Activated CD4-positive, alpha-beta memory T cell treated with anti-CD3 and anti-CD28 coated beads, Interleukin-2, amount 10 ng/mL, durations not matched to agents 7 days and 5 days (primary cell): ENCODE results near the gene ZNF727. TPM values are rescaled to one million over a fixed set of nuclear protein-coding genes. Genes with fewer than 3 reads are reported as not detected.
"Not testable (repeated sequence)": the region's sequence is repeated elsewhere in the genome, so short reads cannot be mapped to it uniquely, and the experiment has no call there.

ENCODE experiments used
- CTCF ChIA-PET: fragments of 350-600 bp; sonication (Branson Sonifier 250); formaldehyde crosslinking; loops from one replicate; lab custom pipeline; 2021; ENCODE audit warnings: antibody characterized with exemption, inconsistent platforms; lab: Charles Lee
- POLR2A ChIA-PET: fragments of 350-600 bp; sonication (Branson Sonifier 250); formaldehyde crosslinking; loops from one replicate; lab custom pipeline; 2021; ENCODE audit warnings: antibody characterized with exemption; lab: Charles Lee
- DNase-seq: peaks from one replicate; pipeline ENCODE4 v3.0.0-alpha.2; 2020
- H3K27ac Mint-ChIP-seq: one replicate; pipeline ENCODE4 v1.8.0; 2021; ENCODE audit warnings: mild to moderate bottlenecking, mixed read lengths
- H3K27me3 Mint-ChIP-seq: one replicate; pipeline ENCODE4 v1.8.0; 2021; ENCODE audit warnings: mixed read lengths
- H3K36me3 Mint-ChIP-seq: one replicate; pipeline ENCODE4 v1.8.0; 2021; ENCODE audit warnings: low read depth, mixed read lengths
- H3K4me1 Mint-ChIP-seq: one replicate; pipeline ENCODE4 v1.8.0; 2021; ENCODE audit warnings: mixed read lengths
- H3K4me3 Mint-ChIP-seq: one replicate; pipeline ENCODE4 v1.8.0; 2021; ENCODE audit warnings: mild to moderate bottlenecking, mixed read lengths
- H3K9me3 Mint-ChIP-seq: one replicate; pipeline ENCODE4 v1.8.0; 2021; ENCODE audit warnings: mixed read lengths
- total RNA-seq, 2 experiments: library from RNA; stranded (reverse); gene quantifications; one replicate each; pipeline ENCODE4 v1.2.3, GENCODE V29; 2021

ZNF727 gene
- total RNA-seq, result not detected

GRCh38 chr7:64045301-64046040 lies at the start of gene ZNF727:
TSS of gene ZNF727 (plus strand) at chr7:64045434. CDS start at chr7:64045622, 188 bp downstream.
- H3K27ac Mint-ChIP-seq, result no peak within 1 kb of the TSS
- ChIA-PET POLR2A (no interaction called here), CTCF (no interaction called here)
- no peaks in the 10 kb centered on the region for H3K4me1 Mint-ChIP-seq
- peaks cover 32% of the 10 kb centered on the region for H3K9me3 Mint-ChIP-seq
- H3K4me3 Mint-ChIP-seq, result no peak within 1 kb of the TSS
- no peaks in the 10 kb centered on the region for H3K36me3 Mint-ChIP-seq
- no peak for DNase-seq
- H3K27me3 Mint-ChIP-seq, result no peaks in the 10 kb centered on the region

- Mint-ChIP-seq H3K9me3 (peaks cover 16% of the 10 kb centered on the region), H3K4me3 (no peak within 1 kb of the TSS), H3K36me3 (no peaks in the 10 kb centered on the region), H3K27ac (no peak within 1 kb of the TSS), H3K27me3 (no peaks in the 10 kb centered on the region), H3K4me1 (no peaks in the 10 kb centered on the region)
- POLR2A ChIA-PET, result no interaction called here
- CTCF ChIA-PET, result no interaction called here
- DNase-seq, result no peak
Measured at GRCh38 chr7:63998549-63998948, 46.7 kb upstream of the ZNF727 start, which contains the start of gene ZNF722. TSS of gene ZNF722 (plus strand) at chr7:63998849. CDS start at chr7:63998962, 113 bp downstream.

- H3K4me1 Mint-ChIP-seq, CTCF ChIA-PET, POLR2A ChIA-PET, H3K27me3 Mint-ChIP-seq, DNase-seq, H3K27ac Mint-ChIP-seq, H3K36me3 Mint-ChIP-seq, H3K4me3 Mint-ChIP-seq: not testable (repeated sequence)
- H3K9me3 Mint-ChIP-seq, result peaks cover 48% of the 10 kb centered on the region
Measured at GRCh38 chr7:64015496-64015895, 29.7 kb upstream of the ZNF727 start.

GRCh38 chr7:64035388-64035787 lies 9.8 kb upstream of the ZNF727 start:
- no peak for DNase-seq
- CTCF ChIA-PET, result no interaction called here
- Mint-ChIP-seq H3K9me3 (peaks cover 46% of the 10 kb centered on the region), H3K27ac (no peak overlapping the region), H3K36me3 (no peaks in the 10 kb centered on the region), H3K4me1 (no peaks in the 10 kb centered on the region), H3K4me3 (no peak overlapping the region), H3K27me3 (no peaks in the 10 kb centered on the region)
- POLR2A ChIA-PET, result no interaction called here

GRCh38 chr7:64037095-64037494 lies 8.1 kb upstream of the ZNF727 start:
- CTCF ChIA-PET, result no interaction called here
- POLR2A ChIA-PET, result no interaction called here
- Mint-ChIP-seq H3K27ac (no peak overlapping the region), H3K4me3 (no peak overlapping the region), H3K27me3 (no peaks in the 10 kb centered on the region), H3K4me1 (no peaks in the 10 kb centered on the region), H3K36me3 (no peaks in the 10 kb centered on the region), H3K9me3 (peaks cover 37% of the 10 kb centered on the region)
- no peak for DNase-seq

GRCh38 chr7:64046041-64046389 lies 781 bp downstream of the ZNF727 start:
- no peak overlapping the region for H3K27ac Mint-ChIP-seq
- H3K27me3 Mint-ChIP-seq, result no peaks in the 10 kb centered on the region
- ChIA-PET POLR2A (no interaction called here), CTCF (no interaction called here)
- peaks cover 32% of the 10 kb centered on the region for H3K9me3 Mint-ChIP-seq
- H3K36me3 Mint-ChIP-seq, result no peaks in the 10 kb centered on the region
- H3K4me1 Mint-ChIP-seq, result no peaks in the 10 kb centered on the region
- no peak for DNase-seq
- no peak overlapping the region for H3K4me3 Mint-ChIP-seq

- H3K4me1 Mint-ChIP-seq, H3K27ac Mint-ChIP-seq, H3K27me3 Mint-ChIP-seq, CTCF ChIA-PET, H3K4me3 Mint-ChIP-seq, DNase-seq: not testable (repeated sequence)
- peaks cover 27% of the 10 kb centered on the region for H3K36me3 Mint-ChIP-seq
- peaks cover 77% of the 10 kb centered on the region for H3K9me3 Mint-ChIP-seq
- POLR2A ChIA-PET, result interaction anchor here (0.6 kb wide), 1 partner anchor 172 kb away, joined by 3 read pairs; no protein-coding TSS in a partner anchor
Measured at GRCh38 chr7:64077837-64078698, 32.8 kb downstream of the ZNF727 start.

- ChIA-PET POLR2A (no interaction called here), CTCF (no interaction called here)
- no peak overlapping the region for H3K27ac Mint-ChIP-seq
- no peak for DNase-seq
- no peaks in the 10 kb centered on the region for H3K4me1 Mint-ChIP-seq
- H3K9me3 Mint-ChIP-seq, result peaks cover 73% of the 10 kb centered on the region
- no peaks in the 10 kb centered on the region for H3K27me3 Mint-ChIP-seq
- peaks cover 27% of the 10 kb centered on the region for H3K36me3 Mint-ChIP-seq
- no peak overlapping the region for H3K4me3 Mint-ChIP-seq
Measured at GRCh38 chr7:64078699-64078994, 33.4 kb downstream of the ZNF727 start.

GRCh38 chr7:64087501-64087900 lies 42.3 kb downstream of the ZNF727 start:
- Mint-ChIP-seq H3K4me1 (no peaks in the 10 kb centered on the region), H3K9me3 (peaks cover 41% of the 10 kb centered on the region), H3K27ac (no peak overlapping the region), H3K36me3 (no peaks in the 10 kb centered on the region), H3K27me3 (no peaks in the 10 kb centered on the region), H3K4me3 (no peak overlapping the region)
- ChIA-PET POLR2A (no interaction called here), CTCF (no interaction called here)
- no peak for DNase-seq

- H3K27me3 Mint-ChIP-seq, POLR2A ChIA-PET, CTCF ChIA-PET, H3K4me3 Mint-ChIP-seq, H3K4me1 Mint-ChIP-seq, H3K36me3 Mint-ChIP-seq, DNase-seq, H3K27ac Mint-ChIP-seq: not testable (repeated sequence)
- H3K9me3 Mint-ChIP-seq, result peaks cover 44% of the 10 kb centered on the region
Measured at GRCh38 chr7:64088863-64089262, 43.6 kb downstream of the ZNF727 start.

Other genes starting within 250 kb of the ZNF727 start
- gene ZNF722, start 46.6 kb upstream of the ZNF727 start, total RNA-seq, result not detected
- gene ZNF735, start 161.8 kb downstream of the ZNF727 start, total RNA-seq, result not detected
- gene ZNF679, start 183.0 kb downstream of the ZNF727 start, total RNA-seq, result not detected